BJ (cell line): ENCODE data around the gene CABP1. TPM values are rescaled to one million over a fixed set of nuclear protein-coding genes. Genes with fewer than 3 reads are reported as not detected.

Experiments used
- CTCF ChIA-PET: fragments of 350-600 bp; formaldehyde crosslinking; extraction: SDS; loops from one replicate; lab custom pipeline; 2021; ENCODE audit warnings: antibody characterized with exemption, inconsistent platforms; lab: Yijun Ruan, JAX
- POLR2A ChIA-PET: fragments of 300-600 bp; sonication (Branson Sonifier 250); formaldehyde crosslinking; extraction: SDS; loops from one replicate; lab custom pipeline; 2021; ENCODE audit warnings: antibody characterized with exemption; lab: Charles Lee
- DNase-seq: peaks from one replicate; pipeline ENCODE4 v3.0.0-alpha.2; 2011; ENCODE audit warnings: low read depth
- H3K27me3 ChIP-seq: 2 replicates; pipeline ENCODE4 v1.6.0; 2011; ENCODE audit warnings: low read length; ENCODE audit not compliant: control insufficient read depth, insufficient read depth
- H3K36me3 ChIP-seq: 2 replicates; pipeline ENCODE4 v1.5.1; 2011; ENCODE audit warnings: low read length; ENCODE audit not compliant: control insufficient read depth, insufficient read depth
- H3K4me3 ChIP-seq: 2 replicates; pipeline ENCODE4 v1.5.1; 2011; ENCODE audit warnings: low read depth, mild to moderate bottlenecking, control low read depth, low read length
- CTCF ChIP-seq: IDR thresholded peaks from 2 replicates; pipeline ENCODE4 v1.5.1; 2011; ENCODE audit warnings: low read depth, mild to moderate bottlenecking, control low read depth, inconsistent platforms, low read length, moderate library complexity; ENCODE audit not compliant: insufficient read depth
- polyA minus RNA-seq: library from RNA; depleted of rRNA, polyadenylated mRNA; stranded (reverse); fragments of >200 nt; gene quantifications from 2 replicates; pipeline ENCODE4 v1.2.3, GENCODE V29; 2011; rRNA and poly(A)+ RNA removed
- polyA plus RNA-seq: library from polyadenylated mRNA; depleted of rRNA; stranded (reverse); fragments of >200 nt; gene quantifications from 2 replicates; pipeline ENCODE4 v1.2.3, GENCODE V29; 2011; rRNA removed

Gene CABP1
- 0.32 TPM in 1 of 2 replicates, not detected in the other for polyA plus RNA-seq
- 0.14 TPM in 1 of 2 replicates, not detected in the other for polyA minus RNA-seq

GRCh38 chr12:120639771-120640721 is at the start of gene CABP1:
CABP1 (plus strand) TSS chr12:120640626; CDS start chr12:120640686, 60 bp downstream.
- POLR2A ChIA-PET: no interaction called here
- DNase-seq: no peak
- 0 out of 2 replicates have a peak, but pooled peaks have one; percentile 9 for TF ChIP-seq CTCF
- CTCF ChIA-PET: interaction anchor here (1.3 to 2.1 kb wide), 3 partner anchors 9 to 332 kb away, joined by 3 to 8 read pairs (median 4); no protein-coding TSS in a partner anchor
- Histone ChIP-seq H3K36me3 (no peaks in the 10 kb centered on the region), H3K27me3 (peaks cover 34% of the 10 kb centered on the region), H3K4me3 (peak within 1 kb of the TSS; percentile 14; the same call in 1 of the 2 replicates)

GRCh38 chr12:120590741-120591407 is 49.6 kb upstream of the CABP1 start:
- H3K36me3 ChIP-seq: no peaks in the 10 kb centered on the region
- TF ChIP-seq CTCF: no peak
- H3K4me3 ChIP-seq: no peak overlapping the region
- H3K27me3 ChIP-seq: peaks cover 10% of the 10 kb centered on the region
- CTCF ChIA-PET: interaction anchor here (0.6 to 1.3 kb wide), 2 partner anchors 8 to 147 kb away, joined by 3 to 5 read pairs; no protein-coding TSS in a partner anchor
- POLR2A ChIA-PET: no interaction called here
- DNase-seq: no peak

GRCh38 chr12:120592121-120593049 is 48.0 kb upstream of the CABP1 start:
- POLR2A ChIA-PET: no interaction called here
- peaks cover 15% of the 10 kb centered on the region for H3K27me3 ChIP-seq
- CTCF ChIA-PET: interaction anchor here (1.0 to 1.3 kb wide), 2 partner anchors 9 to 57 kb away, joined by 4 to 5 read pairs; no protein-coding TSS in a partner anchor
- no peak for TF ChIP-seq CTCF
- H3K36me3 ChIP-seq: no peaks in the 10 kb centered on the region
- DNase-seq: no peak
- no peak overlapping the region for H3K4me3 ChIP-seq

GRCh38 chr12:120596901-120597300 is 43.5 kb upstream of the CABP1 start:
- ChIA-PET POLR2A (no interaction called here), CTCF (no interaction called here)
- no peaks in the 10 kb centered on the region for H3K36me3 ChIP-seq
- no peak for TF ChIP-seq CTCF
- DNase-seq: no peak
- peaks cover 27% of the 10 kb centered on the region for H3K27me3 ChIP-seq
- H3K4me3 ChIP-seq: no peak overlapping the region
